ENCODE results near the gene SMAD5. TPM values are rescaled to one million over a fixed set of nuclear protein-coding genes. Genes with fewer than 3 reads are reported as not detected.

Gene SMAD5
- total and polyA plus RNA-seq, 2 of the 8 experiments (the other 6 are each of a cell fraction or from before 2014, with no cell fraction given), result 30.2 to 60.5 TPM

DNA sequence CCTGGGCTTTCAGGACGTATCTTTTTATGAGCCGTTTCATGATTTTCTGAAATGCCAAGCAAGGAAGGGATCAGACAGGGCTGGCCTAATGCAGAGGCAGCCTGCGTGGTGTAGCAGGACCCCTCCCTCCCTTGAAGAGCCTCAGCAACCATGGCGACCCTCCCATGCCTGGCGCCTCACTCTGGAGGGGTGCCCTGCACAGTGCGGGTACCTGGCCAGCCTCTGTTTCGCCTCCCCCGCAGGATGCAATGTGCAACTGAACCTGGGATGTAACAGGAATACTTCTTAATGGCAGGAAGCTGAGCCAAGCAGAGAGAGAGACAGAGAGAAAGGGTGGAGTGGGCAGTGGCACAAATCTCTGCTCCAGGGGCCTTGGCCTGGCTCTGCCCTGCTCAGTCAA lies 83.6 kb downstream of the SMAD5 start:
- ChIA-PET POLR2A (ENCODE audit: partially characterized antibody) (no interaction called here), CTCF (ENCODE audit: partially characterized antibody) (interaction anchor here (0.6 to 1.5 kb wide), 8 partner anchors 16 to 1156 kb away, joined by 3 to 4 read pairs (median 4); no protein-coding TSS in a partner anchor)
- Histone ChIP-seq H3K14ac (ENCODE audit: insufficient read length) (no peak overlapping the region), H4K8ac (ENCODE audit: extremely low read depth, insufficient read depth, low read length) (no peak overlapping the region), H3K9me3 (ENCODE audit: insufficient read depth in 2 of 2, low read depth in 1 of 2, low read length in 1 of 2) (peaks cover 2 to 11% of the 10 kb centered on the region in 2 experiments), H3K18ac (ENCODE audit: extremely low read depth, low read length) (no peak overlapping the region), H2AK5ac (ENCODE audit: low read depth, low read length) (no peak overlapping the region), H3K27me3 (replicated peaks in 1 of 4; ENCODE audit: control insufficient read depth in 3 of 4, extremely low read depth in 1 of 4, insufficient read depth in 3 of 4, low read length in 3 of 4) (peaks cover 0 to 4% (median 0%) of the 10 kb centered on the region in 4 experiments; a peak in 2 of 7 replicates), H4K20me1 (replicated peaks in 1 of 2; ENCODE audit: control insufficient read depth in 1 of 2, insufficient read depth in 2 of 2, low read length in 2 of 2) (peaks cover 0 to 1% of the 10 kb centered on the region in 2 experiments), H4K5ac (ENCODE audit: insufficient read length, low read depth, low read length) (no peak overlapping the region), H3K4me1 (replicated peaks in 1 of 4; ENCODE audit: control insufficient read depth in 3 of 4, insufficient read depth in 4 of 4, low read length in 3 of 4) (peaks cover 2 to 4% (median 3%) of the 10 kb centered on the region in 4 experiments; a peak in 3 of 7 replicates), H3K79me2 (ENCODE audit: control insufficient read depth in 1 of 2, insufficient read depth in 2 of 2, low read length in 2 of 2) (no peaks in the 10 kb centered on the region), H3K23me2 (ENCODE audit: low read depth, low read length) (no peaks in the 10 kb centered on the region), H3K23ac (ENCODE audit: insufficient read length) (no peak overlapping the region), H2BK120ac (replicated peaks; ENCODE audit: low read depth, low read length) (no peak overlapping the region), H2BK12ac (ENCODE audit: low read depth, low read length) (no peak overlapping the region), H3K56ac (replicated peaks; ENCODE audit: insufficient read length, low read depth, low read length) (no peak overlapping the region), H3K4ac (replicated peaks; ENCODE audit: insufficient read length, low read depth, low read length) (no peak overlapping the region), H2BK20ac (ENCODE audit: low read length) (no peak overlapping the region), H4K91ac (replicated peaks; ENCODE audit: insufficient read length, low read length) (no peak overlapping the region), H3K9ac (replicated peaks in 1 of 4; ENCODE audit: extremely low read depth in 1 of 4, low read depth in 3 of 4, low read length in 3 of 4) (no peak overlapping the region), H2BK15ac (ENCODE audit: low read length) (no peak overlapping the region), H2AFZ (ENCODE audit: low read length) (no peak overlapping the region), H2BK5ac (ENCODE audit: low read depth, low read length) (no peak overlapping the region), H3K36me3 (ENCODE audit: control insufficient read depth in 2 of 4, insufficient read depth in 4 of 4, low read length in 3 of 4) (no peaks in the 10 kb centered on the region), H3K4me2 (ENCODE audit: insufficient read depth in 1 of 2, low read depth in 2 of 2, low read length in 2 of 2) (no peak overlapping the region), H3K4me3 (ENCODE audit: extremely low read depth in 1 of 4, insufficient read depth in 2 of 4, low read depth in 3 of 4, low read length in 4 of 4) (no peak overlapping the region), H3K27ac (ENCODE audit: low read depth, low read length) (no peak overlapping the region), H3K79me1 (ENCODE audit: low read depth, low read length) (no peaks in the 10 kb centered on the region)
- FAIRE-seq, result no peak
- no peak for DNase-seq (ENCODE audit: low read depth in 1 of 2, low spot score in 2 of 2)
- TF ChIP-seq TEAD4 (IDR thresholded peaks at IDR 0.05; ENCODE audit: low read depth, low read length) (0 out of 2 replicates have a peak, but pooled peaks have one; percentile 24), RAD21 (IDR thresholded peaks at IDR 0.05 in 1 of 2, conservative IDR thresholded peaks at IDR 0.05 in 1 of 2; ENCODE audit: low read depth in 2 of 2, low read length in 2 of 2) (peak in 1 of 2 experiments; percentile 14; a peak in 1 of 4 replicates), CBX8 (IDR thresholded peaks at IDR 0.05; ENCODE audit: borderline replicate concordance, low read depth, low read length) (no peak)
- TF ChIP-seq, protein P1, sequence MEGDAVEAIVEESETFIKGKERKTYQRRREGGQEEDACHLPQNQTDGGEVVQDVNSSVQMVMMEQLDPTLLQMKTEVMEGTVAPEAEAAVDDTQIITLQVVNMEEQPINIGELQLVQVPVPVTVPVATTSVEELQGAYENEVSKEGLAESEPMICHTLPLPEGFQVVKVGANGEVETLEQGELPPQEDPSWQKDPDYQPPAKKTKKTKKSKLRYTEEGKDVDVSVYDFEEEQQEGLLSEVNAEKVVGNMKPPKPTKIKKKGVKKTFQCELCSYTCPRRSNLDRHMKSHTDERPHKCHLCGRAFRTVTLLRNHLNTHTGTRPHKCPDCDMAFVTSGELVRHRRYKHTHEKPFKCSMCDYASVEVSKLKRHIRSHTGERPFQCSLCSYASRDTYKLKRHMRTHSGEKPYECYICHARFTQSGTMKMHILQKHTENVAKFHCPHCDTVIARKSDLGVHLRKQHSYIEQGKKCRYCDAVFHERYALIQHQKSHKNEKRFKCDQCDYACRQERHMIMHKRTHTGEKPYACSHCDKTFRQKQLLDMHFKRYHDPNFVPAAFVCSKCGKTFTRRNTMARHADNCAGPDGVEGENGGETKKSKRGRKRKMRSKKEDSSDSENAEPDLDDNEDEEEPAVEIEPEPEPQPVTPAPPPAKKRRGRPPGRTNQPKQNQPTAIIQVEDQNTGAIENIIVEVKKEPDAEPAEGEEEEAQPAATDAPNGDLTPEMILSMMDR (IDR thresholded peaks at IDR 0.05; ENCODE audit: control extremely low read depth in 1 of 3, insufficient read depth in 1 of 3, low read depth in 1 of 3, low read length in 3 of 3), result peak; percentile 20 to 25 (median 21)
- 92% methylated on average over 8 of the region's 8 CpGs; no CpG with 5 or more reads in 1 of the 2 experiments for WGBS, 2 experiments (ENCODE audit: extremely low coverage in 1 of 2, insufficient coverage in 1 of 2, insufficient read length in 1 of 2, insufficient replicate concordance in 2 of 2, low coverage in 1 of 2, low lambda C conversion rate in 2 of 2, missing lambda C conversion rate in 1 of 2)

All from H1 (cell line).